ENCODE measurements around the gene LILRB1.
"Not testable (repeated sequence)": the region's sequence is repeated elsewhere in the genome, so short reads cannot be mapped to it uniquely, and the experiment has no call there.

Gene LILRB1

DNA sequence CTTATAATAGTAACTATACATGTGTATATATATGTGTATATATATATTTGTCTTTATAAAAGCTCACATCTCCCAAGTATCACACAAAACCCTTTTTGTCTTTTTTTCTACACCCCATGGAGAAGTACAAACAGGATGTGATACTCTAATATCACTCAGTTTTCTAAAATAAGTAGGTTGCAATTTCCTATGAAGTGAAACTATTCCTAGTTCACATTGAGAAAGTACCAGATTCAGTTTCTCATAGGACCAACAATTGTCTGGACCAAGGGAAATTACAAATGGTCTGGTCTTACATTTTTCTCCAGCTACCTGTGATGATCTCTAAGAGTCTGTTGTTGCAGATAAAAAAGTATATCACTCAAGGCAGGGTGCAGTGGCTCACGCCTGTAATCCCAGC, 17.9 kb upstream of the LILRB1 start:
- FAIRE-seq: no peak
- TF ChIP-seq POLR2A (IDR thresholded peaks at IDR 0.05; ENCODE audit: low read depth, low read length): no peak
- DNase-seq (ENCODE audit: insufficient read length, low spot score): no peak

DNA sequence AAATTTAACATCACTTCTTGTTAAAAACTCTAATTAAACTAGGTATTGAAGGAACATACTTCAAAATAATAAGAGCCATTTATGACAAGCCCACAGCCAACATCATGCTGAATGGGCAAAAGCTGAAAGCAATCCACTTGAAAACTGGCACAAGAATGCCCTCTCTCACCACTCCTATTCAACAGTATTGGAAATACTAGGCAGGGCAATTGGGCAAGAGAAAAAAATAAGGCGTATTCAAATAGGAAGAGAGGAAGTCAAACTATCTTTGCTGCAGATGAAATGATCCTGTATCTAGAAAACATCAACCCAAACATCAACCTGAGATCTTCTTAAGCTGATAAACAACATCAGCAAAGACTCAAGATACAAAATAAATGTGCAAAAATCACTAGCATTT, 15.6 kb upstream of the LILRB1 start:
- FAIRE-seq (no peak), DNase-seq (ENCODE audit: insufficient read length, low spot score) (no peak)
- no peak for TF ChIP-seq POLR2A (IDR thresholded peaks at IDR 0.05; ENCODE audit: low read depth, low read length)

DNA sequence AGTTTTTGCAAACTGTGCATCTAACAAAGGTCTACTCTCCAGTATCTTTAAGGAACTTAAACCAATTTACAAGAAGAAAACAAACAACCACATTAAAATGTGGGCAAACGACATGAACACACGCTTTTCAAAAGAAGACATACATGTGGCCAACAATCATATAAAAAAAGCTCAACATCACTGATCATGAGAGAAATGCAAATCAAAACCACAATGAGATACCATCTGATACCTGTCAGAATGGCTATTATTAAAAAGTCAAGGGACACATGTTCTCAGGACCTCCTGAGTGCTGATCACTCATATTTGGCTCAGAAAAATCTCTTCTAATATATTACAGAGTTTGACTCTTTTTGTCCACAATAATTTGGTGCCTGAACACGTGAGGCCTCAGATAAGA, 14.2 kb upstream of the LILRB1 start:
- FAIRE-seq (no peak), DNase-seq (ENCODE audit: insufficient read length, low spot score) (no peak)
- TF ChIP-seq POLR2A (IDR thresholded peaks at IDR 0.05; ENCODE audit: low read depth, low read length): no peak

DNA sequence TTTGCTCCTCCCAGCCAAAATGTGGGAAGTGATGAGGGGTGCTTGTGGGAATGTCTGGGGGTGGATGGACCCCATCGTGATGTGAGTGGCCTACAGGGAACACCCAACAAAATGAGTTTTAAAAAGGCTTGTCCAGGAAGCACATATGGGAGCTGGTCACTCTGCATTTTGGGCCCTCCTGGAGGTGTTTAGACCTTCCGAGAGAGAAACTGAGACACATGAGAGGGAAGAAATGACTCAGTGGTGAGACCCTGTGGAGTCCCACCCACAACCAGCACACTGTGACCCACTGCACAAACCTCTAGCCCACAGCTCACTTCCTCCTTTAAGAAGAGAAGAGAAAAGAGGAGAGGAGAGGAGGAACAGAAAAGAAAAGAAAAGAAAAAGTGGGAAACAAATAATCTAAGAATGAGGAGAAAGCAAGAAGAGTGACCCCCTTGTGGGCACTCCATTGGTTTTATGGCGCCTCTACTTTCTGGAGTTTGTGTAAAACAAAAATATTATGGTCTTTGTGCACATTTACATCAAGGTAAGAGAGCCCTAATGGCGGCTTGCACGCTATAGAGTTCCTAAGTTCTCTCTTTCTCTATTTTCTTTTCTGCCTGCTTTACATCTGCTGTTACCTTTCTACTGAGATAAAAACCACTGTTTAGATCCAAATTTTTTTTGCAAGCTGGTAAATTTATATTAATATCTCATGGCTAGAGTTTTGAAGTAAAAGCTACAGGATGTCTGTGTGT, 13.3 kb upstream of the LILRB1 start:
- FAIRE-seq (no peak), DNase-seq (ENCODE audit: insufficient read length, low spot score) (no peak)
- TF ChIP-seq POLR2A (IDR thresholded peaks at IDR 0.05; ENCODE audit: low read depth, low read length): no peak

DNA sequence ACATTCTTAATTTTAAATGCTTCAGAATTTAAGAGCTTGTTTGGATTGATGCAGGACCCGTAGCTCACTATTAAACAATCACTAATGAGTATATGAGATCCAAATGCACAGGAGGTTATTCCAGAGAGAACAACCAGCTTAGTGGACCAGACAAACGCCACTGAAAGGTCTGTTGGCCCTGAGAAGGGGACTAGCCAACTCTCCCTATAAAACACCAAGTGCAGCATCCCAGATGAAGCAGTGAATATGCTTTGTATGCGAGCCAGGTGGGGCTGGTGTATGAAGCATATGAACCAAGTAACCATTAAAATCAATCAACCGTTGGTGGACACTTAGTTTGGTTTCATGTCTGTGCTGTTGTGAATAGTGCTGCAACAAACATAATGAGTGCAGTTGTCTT, 9.8 kb upstream of the LILRB1 start:
- FAIRE-seq: no peak
- no peak for TF ChIP-seq POLR2A (IDR thresholded peaks at IDR 0.05; ENCODE audit: low read depth, low read length)
- DNase-seq (ENCODE audit: insufficient read length, low spot score): no peak

DNA sequence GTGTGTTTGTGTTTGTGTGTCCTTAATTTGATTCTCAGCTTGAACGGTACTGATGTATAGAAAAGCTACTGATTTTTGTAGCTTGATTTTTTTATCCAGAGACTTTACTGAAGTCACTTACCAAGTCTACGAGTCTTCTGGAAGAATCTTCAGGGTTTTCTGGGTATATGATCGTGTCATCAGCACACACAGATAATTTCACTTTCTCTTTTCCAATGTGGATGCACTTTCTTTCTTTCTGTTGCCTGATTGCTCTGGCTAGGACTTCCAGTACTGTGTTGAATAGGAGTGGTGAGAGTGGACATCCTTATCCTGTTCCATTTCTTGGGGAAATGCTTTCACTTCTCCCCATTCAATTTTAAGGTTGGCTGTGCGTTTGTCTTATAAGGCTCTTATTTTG, 7.9 kb upstream of the LILRB1 start:
- no peak for FAIRE-seq
- DNase-seq (ENCODE audit: insufficient read length, low spot score): no peak

DNA sequence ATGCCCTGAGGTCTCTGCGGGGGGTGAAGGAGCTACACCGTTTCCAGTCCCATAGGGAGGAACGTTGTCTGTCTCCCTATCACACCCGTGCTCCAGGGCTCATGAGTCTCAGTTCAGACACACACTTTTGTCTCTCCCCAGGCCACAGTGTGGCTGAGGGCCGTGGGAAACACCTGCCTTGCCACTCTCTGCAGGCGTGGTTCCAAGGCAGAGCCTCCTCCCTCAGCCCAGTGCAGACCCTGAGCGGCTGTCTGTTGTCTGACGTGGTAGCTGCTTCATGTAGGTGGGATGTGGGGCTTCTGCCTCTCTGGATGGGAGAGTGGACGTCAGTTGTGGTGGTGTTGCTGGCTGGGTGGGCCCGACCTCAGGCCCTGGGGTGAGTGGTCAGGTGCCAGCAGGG, 6.0 kb upstream of the LILRB1 start:
- DNase-seq (ENCODE audit: insufficient read length, low spot score); FAIRE-seq: not testable (repeated sequence)

More for the DNA sequence above, 7.9 kb upstream of the LILRB1 start:
- no peak for TF ChIP-seq POLR2A (IDR thresholded peaks at IDR 0.05; ENCODE audit: low read depth, low read length)

DNA sequence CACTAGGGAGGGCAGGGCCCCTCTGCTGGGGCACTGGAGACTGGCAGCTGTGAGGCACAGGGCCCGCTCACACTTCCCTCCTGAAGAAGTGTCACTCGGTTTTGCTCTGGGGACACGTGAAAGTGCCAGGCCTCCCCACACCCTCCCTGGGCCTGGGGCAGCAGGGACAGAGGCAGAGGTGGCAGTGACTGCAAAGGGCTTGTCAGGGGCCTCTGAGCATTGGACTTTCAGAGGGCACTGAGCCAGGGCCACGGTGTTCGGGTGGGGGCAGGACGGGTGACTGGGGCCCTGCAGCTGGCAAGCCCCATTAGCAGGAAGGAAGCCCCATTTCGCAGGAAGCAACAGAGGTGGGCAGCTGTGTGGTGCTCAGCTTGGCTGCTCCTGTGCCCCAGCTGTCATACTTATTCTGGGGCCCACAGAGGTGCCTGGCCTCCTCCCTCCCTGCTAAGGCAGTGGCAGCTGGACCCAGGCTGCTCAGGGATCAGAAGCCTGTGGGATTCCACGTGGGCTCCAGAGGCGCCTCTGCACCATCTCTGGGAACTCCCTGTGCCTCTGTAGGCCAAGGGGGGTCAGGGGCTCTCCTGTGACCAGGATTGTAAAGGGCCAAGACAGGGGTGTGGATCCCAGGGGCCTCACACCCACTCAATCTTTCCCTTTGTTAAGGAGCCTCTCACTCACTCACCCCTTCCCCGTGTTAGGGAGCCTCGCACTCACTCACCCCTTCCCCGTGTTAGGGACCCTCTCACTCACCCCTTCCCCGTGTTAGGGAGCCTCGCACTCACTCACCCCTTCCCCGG, 5.2 kb upstream of the LILRB1 start:
- FAIRE-seq: not testable (repeated sequence)

DNA sequence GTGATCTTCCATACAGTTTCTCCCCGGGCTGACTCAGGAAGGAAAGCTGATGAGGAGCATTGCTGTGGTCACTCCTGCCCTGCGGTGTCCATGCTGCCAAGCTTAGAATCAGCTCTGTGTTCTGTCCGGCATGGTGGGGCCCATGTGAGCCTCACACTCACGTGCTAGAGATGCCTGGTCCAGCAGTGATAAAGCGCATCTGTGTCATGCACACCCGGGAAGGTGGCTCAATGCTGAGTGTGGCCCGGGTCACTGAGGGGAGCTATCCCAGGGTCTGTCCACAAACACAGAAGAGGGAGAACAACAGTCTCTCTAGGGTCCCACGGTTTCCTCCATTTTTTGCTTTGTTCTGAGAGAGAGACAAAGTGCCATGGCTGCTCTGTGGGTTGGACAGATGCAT, 3.5 kb upstream of the LILRB1 start:
- DNase-seq (ENCODE audit: insufficient read length, low spot score) (no peak), FAIRE-seq (no peak)
- TF ChIP-seq POLR2A (IDR thresholded peaks at IDR 0.05; ENCODE audit: low read depth, low read length): no peak

More for the DNA sequence above, 5.2 kb upstream of the LILRB1 start:
- not testable (repeated sequence) for DNase-seq (ENCODE audit: insufficient read length, low spot score)

DNA sequence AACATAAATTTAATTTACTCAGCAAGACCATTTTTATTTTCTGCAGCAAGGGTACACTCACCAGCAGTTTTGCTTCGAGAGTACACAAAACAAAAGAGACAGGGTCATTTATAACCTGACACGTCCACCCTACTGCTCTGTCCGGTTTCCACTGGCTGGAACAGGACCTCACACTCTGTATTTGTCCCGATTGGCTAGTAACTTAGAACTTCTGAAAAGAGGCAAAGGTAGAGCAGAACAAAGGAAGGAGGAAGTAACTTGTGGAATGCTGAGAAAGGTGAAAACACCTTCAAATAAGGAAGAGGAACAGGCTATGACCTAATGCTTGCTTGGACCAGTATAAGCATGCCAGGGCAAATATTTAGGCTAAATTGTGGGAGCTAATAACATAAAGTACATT, 2.4 kb upstream of the LILRB1 start:
- FAIRE-seq: not testable (repeated sequence)

DNA sequence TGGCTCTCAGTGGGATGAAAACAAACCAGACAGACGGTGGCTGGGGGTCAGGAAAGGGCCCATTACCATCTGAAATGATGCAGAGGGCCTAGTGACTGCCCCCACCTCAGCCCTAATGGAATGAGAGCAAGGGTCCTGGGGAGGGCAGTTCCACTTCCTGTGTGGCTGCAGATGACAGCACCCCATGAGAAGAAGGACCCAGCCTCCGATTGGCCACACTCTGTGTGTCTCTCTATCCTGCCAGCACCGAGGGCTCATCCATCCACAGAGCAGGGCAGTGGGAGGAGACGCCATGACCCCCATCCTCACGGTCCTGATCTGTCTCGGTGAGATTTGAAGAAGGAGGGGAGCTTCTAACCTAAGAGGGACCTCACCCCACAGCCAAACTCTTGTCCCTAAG, 498 bp downstream of the LILRB1 start:
- FAIRE-seq (no peak), DNase-seq (ENCODE audit: insufficient read length, low spot score) (no peak)
- TF ChIP-seq POLR2A (IDR thresholded peaks at IDR 0.05; ENCODE audit: low read depth, low read length): no peak

More for the DNA sequence above, 2.4 kb upstream of the LILRB1 start:
- DNase-seq (ENCODE audit: insufficient read length, low spot score): not testable (repeated sequence)

DNA sequence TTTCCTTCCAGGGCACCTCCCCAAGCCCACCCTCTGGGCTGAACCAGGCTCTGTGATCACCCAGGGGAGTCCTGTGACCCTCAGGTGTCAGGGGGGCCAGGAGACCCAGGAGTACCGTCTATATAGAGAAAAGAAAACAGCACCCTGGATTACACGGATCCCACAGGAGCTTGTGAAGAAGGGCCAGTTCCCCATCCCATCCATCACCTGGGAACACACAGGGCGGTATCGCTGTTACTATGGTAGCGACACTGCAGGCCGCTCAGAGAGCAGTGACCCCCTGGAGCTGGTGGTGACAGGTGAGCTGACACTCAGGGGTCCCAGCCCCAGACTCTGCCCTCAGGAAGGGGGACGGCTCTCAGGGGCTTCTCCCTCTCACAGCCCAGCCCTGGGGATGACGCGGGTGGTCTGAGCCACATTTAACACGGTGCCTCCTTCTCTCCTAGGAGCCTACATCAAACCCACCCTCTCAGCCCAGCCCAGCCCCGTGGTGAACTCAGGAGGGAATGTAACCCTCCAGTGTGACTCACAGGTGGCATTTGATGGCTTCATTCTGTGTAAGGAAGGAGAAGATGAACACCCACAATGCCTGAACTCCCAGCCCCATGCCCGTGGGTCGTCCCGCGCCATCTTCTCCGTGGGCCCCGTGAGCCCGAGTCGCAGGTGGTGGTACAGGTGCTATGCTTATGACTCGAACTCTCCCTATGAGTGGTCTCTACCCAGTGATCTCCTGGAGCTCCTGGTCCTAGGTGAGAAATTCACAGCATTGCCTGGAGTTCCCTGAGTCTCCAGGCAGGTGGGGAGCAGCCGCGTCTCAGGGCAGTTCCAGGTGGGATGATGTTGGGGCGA, 1.4 kb downstream of the LILRB1 start:
- not testable (repeated sequence) for DNase-seq (ENCODE audit: insufficient read length, low spot score); FAIRE-seq

DNA sequence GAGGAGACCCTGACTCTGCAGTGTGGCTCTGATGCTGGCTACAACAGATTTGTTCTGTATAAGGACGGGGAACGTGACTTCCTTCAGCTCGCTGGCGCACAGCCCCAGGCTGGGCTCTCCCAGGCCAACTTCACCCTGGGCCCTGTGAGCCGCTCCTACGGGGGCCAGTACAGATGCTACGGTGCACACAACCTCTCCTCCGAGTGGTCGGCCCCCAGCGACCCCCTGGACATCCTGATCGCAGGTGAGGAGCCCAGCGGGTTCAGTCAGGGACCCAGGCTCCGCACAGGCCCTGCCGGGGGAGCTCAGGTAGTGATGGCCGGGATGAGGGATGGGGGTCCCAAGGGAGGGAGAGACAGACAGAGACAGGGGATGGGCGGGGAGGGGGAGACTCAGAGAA, 2.2 kb downstream of the LILRB1 start:
- not testable (repeated sequence) for FAIRE-seq; DNase-seq (ENCODE audit: insufficient read length, low spot score)

DNA sequence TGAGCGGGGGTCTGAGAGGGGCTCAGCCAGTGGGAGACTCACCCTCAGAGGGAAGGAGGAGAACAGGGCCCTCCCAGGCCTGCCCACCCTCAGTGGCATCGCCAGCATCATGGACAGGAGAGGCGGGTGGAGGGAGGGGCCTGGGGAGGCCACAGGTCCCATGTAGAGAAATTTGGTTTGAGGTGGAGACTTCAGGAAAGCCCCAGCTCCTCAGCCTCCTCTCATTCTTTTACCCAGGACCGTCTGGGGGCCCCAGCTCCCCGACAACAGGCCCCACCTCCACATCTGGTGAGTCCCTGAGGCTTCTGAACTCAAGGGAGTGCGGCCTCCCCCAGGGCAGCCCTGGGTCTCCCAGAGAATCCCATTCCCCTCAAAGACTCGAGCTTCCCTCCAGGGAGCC, 3.1 kb downstream of the LILRB1 start:
- DNase-seq (ENCODE audit: insufficient read length, low spot score) (no peak), FAIRE-seq (no peak)
- TF ChIP-seq POLR2A (IDR thresholded peaks at IDR 0.05; ENCODE audit: low read depth, low read length): no peak

DNA sequence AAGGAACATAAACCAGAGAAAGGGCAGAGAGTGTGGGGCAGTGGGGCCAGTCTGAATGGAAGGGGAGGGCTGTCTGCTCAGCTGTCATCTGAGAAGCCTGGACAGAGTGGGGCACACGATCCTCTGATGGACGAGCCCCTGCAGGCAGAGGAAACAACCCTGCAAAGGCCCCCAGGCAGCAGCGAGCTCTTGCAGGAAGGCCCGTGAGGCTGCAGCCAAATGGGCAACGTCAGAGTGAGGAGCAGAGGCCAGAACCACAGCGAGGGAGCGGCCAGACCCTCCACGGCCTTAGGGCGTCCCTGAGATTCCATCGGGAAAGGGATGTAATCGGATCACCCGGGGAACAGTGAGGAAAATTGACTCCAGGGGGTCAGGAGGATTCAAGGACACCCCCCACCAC, 5.8 kb downstream of the LILRB1 start:
- not testable (repeated sequence) for FAIRE-seq; DNase-seq (ENCODE audit: insufficient read length, low spot score)

Data from H54 (cell line).